ENCODE measurements around the gene PGPEP1.
"Not testable (repeated sequence)": the region's sequence is repeated elsewhere in the genome, so short reads cannot be mapped to it uniquely, and the experiment has no call there.

Gene PGPEP1

GRCh38 chr19:18342090-18342632 lies 1.8 kb downstream of the PGPEP1 start:
- TF ChIP-seq ELF4 (IDR thresholded peaks at IDR 0.05) (no peak), CTBP1 (IDR thresholded peaks at IDR 0.05; ENCODE audit: borderline replicate concordance) (no peak), HDGF (IDR thresholded peaks at IDR 0.05; ENCODE audit: borderline replicate concordance) (no peak), SUZ12 (IDR thresholded peaks at IDR 0.05) (no peak), TARDBP (IDR thresholded peaks at IDR 0.05) (no peak), ZNF384 (IDR thresholded peaks at IDR 0.05) (no peak), NFRKB (IDR thresholded peaks at IDR 0.05) (no peak), L3MBTL2 (conservative IDR thresholded peaks at IDR 0.05) (no peak), LEF1 (IDR thresholded peaks at IDR 0.05; ENCODE audit: borderline replicate concordance) (no peak)

GRCh38 chr19:18344582-18344950 lies 4.2 kb downstream of the PGPEP1 start:
- no peak for TF ChIP-seq L3MBTL2 (conservative IDR thresholded peaks at IDR 0.05)
- no peak for TF ChIP-seq ARNT (IDR thresholded peaks at IDR 0.05)
- no peak for TF ChIP-seq HDGF (IDR thresholded peaks at IDR 0.05; ENCODE audit: borderline replicate concordance)
- no peak for TF ChIP-seq LEF1 (IDR thresholded peaks at IDR 0.05; ENCODE audit: borderline replicate concordance)
- no peak for TF ChIP-seq PKNOX1 (IDR thresholded peaks at IDR 0.05)
- no peak for TF ChIP-seq ELF4 (IDR thresholded peaks at IDR 0.05)
- no peak for TF ChIP-seq NFRKB (IDR thresholded peaks at IDR 0.05)
- TF ChIP-seq CTBP1 (IDR thresholded peaks at IDR 0.05; ENCODE audit: borderline replicate concordance) = no peak
- TF ChIP-seq FOXK2 (IDR thresholded peaks at IDR 0.05) = no peak
- TF ChIP-seq TARDBP (IDR thresholded peaks at IDR 0.05) = no peak
- TF ChIP-seq SP1 (IDR thresholded peaks at IDR 0.05) = no peak
- no peak for TF ChIP-seq BHLHE40 (IDR thresholded peaks at IDR 0.05; ENCODE audit: borderline replicate concordance)
- TF ChIP-seq FOXA1 (IDR thresholded peaks at IDR 0.05) = no peak
- no peak for TF ChIP-seq FOXM1 (IDR thresholded peaks at IDR 0.05; ENCODE audit: borderline replicate concordance)
- no peak for TF ChIP-seq ZNF384 (IDR thresholded peaks at IDR 0.05)
- TF ChIP-seq SUZ12 (IDR thresholded peaks at IDR 0.05) = no peak
- ChIA-PET CTCF (interaction anchor here (3.6 kb wide), 1 partner anchor 65 kb away, joined by 22 read pairs; no protein-coding TSS in a partner anchor), POLR2A (no interaction called here)
- no peak for DNase-seq (ENCODE audit: extremely low spot score)

More at GRCh38 chr19:18342090-18342632, 1.8 kb downstream of the PGPEP1 start:
- CTCF ChIA-PET = interaction anchor here (0.6 to 3.6 kb wide), 3 partner anchors 13 to 64 kb away, joined by 3 to 22 read pairs (median 3); no protein-coding TSS in a partner anchor
- DNase-seq (ENCODE audit: extremely low spot score) = no peak
- POLR2A ChIA-PET = interaction anchor here (1.0 to 2.5 kb wide), 3 partner anchors 14 to 61 kb away, joined by 3 to 17 read pairs (median 4); partner anchors contain the start of genes JUND and LSM4

GRCh38 chr19:18345296-18345695 lies 4.9 kb downstream of the PGPEP1 start:
- no peak for TF ChIP-seq FOXM1 (IDR thresholded peaks at IDR 0.05; ENCODE audit: borderline replicate concordance)
- TF ChIP-seq ARNT (IDR thresholded peaks at IDR 0.05) = no peak
- TF ChIP-seq SUZ12 (IDR thresholded peaks at IDR 0.05) = no peak
- TF ChIP-seq NFRKB (IDR thresholded peaks at IDR 0.05) = no peak
- TF ChIP-seq LEF1 (IDR thresholded peaks at IDR 0.05; ENCODE audit: borderline replicate concordance) = no peak
- TF ChIP-seq ELF4 (IDR thresholded peaks at IDR 0.05) = no peak
- no peak for DNase-seq (ENCODE audit: extremely low spot score)
- ChIA-PET CTCF (interaction anchor here (0.6 kb wide), 1 partner anchor 15 kb away, joined by 4 read pairs; no protein-coding TSS in a partner anchor), POLR2A (interaction anchor here (0.6 kb wide), 1 partner anchor 65 kb away, joined by 3 read pairs; no protein-coding TSS in a partner anchor)

GRCh38 chr19:18346091-18346490 lies 5.7 kb downstream of the PGPEP1 start:
- no peak for DNase-seq (ENCODE audit: extremely low spot score)
- ChIA-PET POLR2A (interaction anchor here (0.6 kb wide), 1 partner anchor 66 kb away, joined by 3 read pairs; no protein-coding TSS in a partner anchor), CTCF (no interaction called here)
- TF ChIP-seq BHLHE40 (IDR thresholded peaks at IDR 0.05; ENCODE audit: borderline replicate concordance) = no peak

- CTCF ChIA-PET = interaction anchor here (2.5 kb wide), 1 partner anchor 63 kb away, joined by 13 read pairs; no protein-coding TSS in a partner anchor
- DNase-seq (ENCODE audit: extremely low spot score) = no peak
- POLR2A ChIA-PET = no interaction called here
- TF ChIP-seq FOXM1 (IDR thresholded peaks at IDR 0.05; ENCODE audit: borderline replicate concordance) (no peak), TARDBP (IDR thresholded peaks at IDR 0.05) (no peak), SP1 (IDR thresholded peaks at IDR 0.05) (no peak), PKNOX1 (IDR thresholded peaks at IDR 0.05) (no peak), CTBP1 (IDR thresholded peaks at IDR 0.05; ENCODE audit: borderline replicate concordance) (no peak), ZNF384 (IDR thresholded peaks at IDR 0.05) (no peak), SUZ12 (IDR thresholded peaks at IDR 0.05) (no peak), BHLHE40 (IDR thresholded peaks at IDR 0.05; ENCODE audit: borderline replicate concordance) (no peak), NFRKB (IDR thresholded peaks at IDR 0.05) (no peak), ELF4 (IDR thresholded peaks at IDR 0.05) (no peak), FOXA1 (IDR thresholded peaks at IDR 0.05) (no peak), HDGF (IDR thresholded peaks at IDR 0.05; ENCODE audit: borderline replicate concordance) (no peak), ARNT (IDR thresholded peaks at IDR 0.05) (no peak)
These were observed 7.8 kb downstream of the PGPEP1 start for GRCh38 chr19:18348171-18348570.

GRCh38 chr19:18348818-18349339 lies 8.5 kb downstream of the PGPEP1 start:
- ChIA-PET POLR2A (interaction anchor here (1.2 to 1.8 kb wide), 2 partner anchors 67 to 68 kb away, joined by 6 to 10 read pairs; partner anchors contain the start of gene JUND), CTCF (interaction anchor here (0.7 to 2.5 kb wide), 7 partner anchors 20 to 98 kb away, joined by 3 to 13 read pairs (median 4); partner anchors contain the start of gene JUND)
- DNase-seq (ENCODE audit: extremely low spot score) = not testable (repeated sequence)

Data from HEK293T (cell line).